K562 (cell line): Measurements from ENCODE around the gene PRPSAP1. TPM values are rescaled to one million over a fixed set of nuclear protein-coding genes. Genes with fewer than 3 reads are reported as not detected.
A peak's percentile ranks its signal among the peaks of the same experiment; 100 is the strongest.

ENCODE experiments used
- DLX4 ChIP-seq: fragments of 250-450 bp; sonication (Bioruptor Pico); IDR thresholded peaks from 2 replicates; pipeline ENCODE4 v1.6.1; 2021; ENCODE audit warnings: mild to moderate bottlenecking
- EHMT2 ChIP-seq: fragments of 450-650 bp; IDR thresholded peaks from 2 replicates; pipeline ENCODE4 v1.6.1; 2018; ENCODE audit warnings: antibody characterized with exemption
- FIP1L1 ChIP-seq: fragments of 200-400 bp; formaldehyde crosslinking; IDR thresholded peaks from 2 replicates; pipeline ENCODE4 v1.6.1; 2018; ENCODE audit warnings: mild to moderate bottlenecking, low read depth, low read length; ENCODE audit not compliant: poor library complexity, severe bottlenecking
- FUS ChIP-seq: fragments of 200-400 bp; formaldehyde crosslinking; optimal IDR thresholded peaks from 2 replicates; pipeline ENCODE3; 2017; ENCODE audit warnings: low read depth, low read length
- HDGF ChIP-seq: fragments of 450-650 bp; IDR thresholded peaks from 2 replicates; pipeline ENCODE4 v1.6.1; 2016
- KDM2B ChIP-seq: fragments of 250-450 bp; sonication (Bioruptor Pico); IDR thresholded peaks from 2 replicates; pipeline ENCODE4 v1.8.0; 2021; ENCODE audit warnings: mild to moderate bottlenecking, moderate library complexity
- MCM3 ChIP-seq: fragments of 450-650 bp; IDR thresholded peaks from 2 replicates; pipeline ENCODE4 v1.6.1; 2016
- NCOA1 ChIP-seq: fragments of 450-650 bp; IDR thresholded peaks from 2 replicates; pipeline ENCODE4 v1.6.1; 2016; ENCODE audit warnings: low read depth
- NR1H2 ChIP-seq: sonication (generic); formaldehyde crosslinking; IDR thresholded peaks from 2 replicates; pipeline ENCODE4 v1.4.0; 2020; ENCODE audit warnings: mild to moderate bottlenecking, missing genetic modification reagents
- NR4A1 ChIP-seq, 2 experiments: fragments of 250-450 bp in 1 of 2; fragments of 450-650 bp in 1 of 2; sonication (Bioruptor Pico) in 1 of 2; IDR thresholded peaks; 2 replicates each; pipeline versions ENCODE4 v1.4.0 to v1.6.1; 2016 to 2020; ENCODE audit warnings: mild to moderate bottlenecking in 2 of 2, missing compliant biosample characterization in 1 of 2, missing genetic modification characterization in 1 of 2, moderate library complexity in 1 of 2
- PCBP1 ChIP-seq: fragments of 200-400 bp; formaldehyde crosslinking; IDR thresholded peaks from 2 replicates; pipeline ENCODE4 v1.6.1; 2018; ENCODE audit warnings: mild to moderate bottlenecking, low read depth, low read length; ENCODE audit not compliant: poor library complexity, severe bottlenecking
- RBFOX2 ChIP-seq: fragments of 200-400 bp; formaldehyde crosslinking; IDR thresholded peaks from 2 replicates; pipeline ENCODE4 v1.6.1; 2017; ENCODE audit warnings: low read depth, mild to moderate bottlenecking, low read length, moderate library complexity
- RBM22 ChIP-seq: fragments of 200-400 bp; formaldehyde crosslinking; IDR thresholded peaks from 2 replicates; pipeline ENCODE4 v1.6.1; 2018; ENCODE audit warnings: low read length, low read depth; ENCODE audit not compliant: poor library complexity, severe bottlenecking
- SIN3B ChIP-seq: fragments of 450-650 bp; IDR thresholded peaks from 2 replicates; pipeline ENCODE4 v1.6.1; 2017; ENCODE audit warnings: low read depth, mild to moderate bottlenecking, moderate library complexity
- ZNF140 ChIP-seq: fragments of 250-450 bp; sonication (Bioruptor Pico); IDR thresholded peaks from 2 replicates; pipeline ENCODE4 v1.8.0; 2021; ENCODE audit warnings: moderate library complexity, mild to moderate bottlenecking, inconsistent platforms
- ZNF174 ChIP-seq: fragments of 250-450 bp; sonication (Bioruptor Pico); IDR thresholded peaks from 2 replicates; pipeline ENCODE4 v1.4.0; 2020; ENCODE audit warnings: mild to moderate bottlenecking
- ZNF780A ChIP-seq: fragments of 250-450 bp; sonication (Bioruptor Pico); IDR thresholded peaks from 2 replicates; pipeline ENCODE4 v1.5.0; 2021; ENCODE audit warnings: mild to moderate bottlenecking
- ZNF785 ChIP-seq: fragments of 250-450 bp; sonication (Bioruptor Pico); IDR thresholded peaks from 2 replicates; pipeline ENCODE4 v1.4.0; 2020; ENCODE audit warnings: mild to moderate bottlenecking
- polyA plus RNA-seq, 8 experiments: library from polyadenylated mRNA; depleted of rRNA in 4 of 8; stranded (reverse) in 5 of 8; unstranded in 3 of 8; fragments of >200 nt; fragmentation: Nextera tagmentation in 2 of 8; fragmentation: Illumina TruSeq in 1 of 8; extraction: Ambion mirVana in 2 of 8; extraction: Trizol in 1 of 8; gene quantifications; 2 replicates each; pipeline versions ENCODE4 v1.2.1 to v1.2.3, GENCODE V29; 2011 to 2014; ENCODE audit warnings: inconsistent platforms in 1 of 8, missing spikeins in 1 of 8
- total RNA-seq, 7 experiments: library from RNA; depleted of rRNA in 6 of 7; stranded (reverse); fragments of >200 nt in 6 of 7; fragmentation: Illumina TruSeq in 2 of 7; extraction: Trizol in 2 of 7; gene quantifications; 2 replicates each; pipeline versions ENCODE4 v1.2.1 to v1.2.3, GENCODE V29; 2011 to 2021; ENCODE audit warnings: low replicate concordance in 1 of 7
- TF ChIP-seq, protein P1 (sequence below): fragments of 450-650 bp; formaldehyde crosslinking; IDR thresholded peaks from 2 replicates; pipeline ENCODE4 v1.4.0; 2022; ENCODE audit warnings: missing genetic modification characterization
- TF ChIP-seq, protein P2 (sequence below): fragments of 450-650 bp; conservative IDR thresholded peaks from 2 replicates; pipeline ENCODE4 v1.6.1; 2016; ENCODE audit warnings: missing genetic modification characterization, low read depth, mild to moderate bottlenecking, control low read depth, missing compliant biosample characterization
- TF ChIP-seq, protein P3 (sequence below): fragments of 250-450 bp; sonication (Bioruptor Pico); IDR thresholded peaks from 2 replicates; pipeline ENCODE4 v1.4.0; 2020

PRPSAP1 gene
- total and polyA plus RNA-seq, 9 of the 15 experiments (the other 6 are each of a cell fraction or from before 2014, with no cell fraction given) = 21.9 to 77.1 (median 40.8) TPM

DNA sequence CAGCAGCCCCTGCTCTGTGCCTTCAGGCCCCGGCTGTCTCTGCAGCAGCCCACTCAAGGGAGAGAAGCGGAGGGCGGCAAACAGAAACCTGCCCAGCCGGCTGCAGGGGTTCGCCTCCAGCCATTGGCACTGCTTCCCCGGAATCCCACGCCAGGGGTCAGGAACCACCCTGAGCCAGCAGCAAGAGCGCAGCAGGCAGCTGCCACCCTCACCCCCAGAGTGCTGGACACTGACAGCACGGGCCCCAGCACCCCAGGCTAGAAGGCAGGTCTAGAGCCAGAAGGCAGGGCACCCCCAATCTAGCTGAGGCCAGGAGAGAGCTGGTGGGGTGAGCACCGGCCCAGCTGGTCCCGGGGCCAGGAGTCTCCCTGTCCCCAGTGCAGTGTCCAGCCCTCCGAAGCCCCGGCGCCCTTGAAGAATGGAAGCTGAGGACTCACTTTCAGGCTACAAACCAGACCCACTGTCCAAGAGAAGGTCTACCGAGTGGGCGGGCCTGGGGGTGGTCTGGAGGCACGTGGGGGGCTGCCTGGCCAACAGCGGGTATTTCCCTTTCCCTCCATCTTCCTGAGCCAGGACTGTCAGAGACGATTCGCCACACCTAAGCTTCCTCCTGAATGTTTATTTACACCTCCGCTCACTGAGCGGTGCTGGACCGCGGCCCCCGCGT lies 80.1 kb downstream of the PRPSAP1 start (continued):
- TF ChIP-seq ZNF174 (CRISPR knock-in tag) = no peak
- TF ChIP-seq ZNF780A (CRISPR knock-in tag) = no peak
- no peak for TF ChIP-seq DLX4
- peak; percentile 39 for TF ChIP-seq PCBP1
- TF ChIP-seq ZNF785 (CRISPR knock-in tag) = no peak
- TF ChIP-seq, protein P1, sequence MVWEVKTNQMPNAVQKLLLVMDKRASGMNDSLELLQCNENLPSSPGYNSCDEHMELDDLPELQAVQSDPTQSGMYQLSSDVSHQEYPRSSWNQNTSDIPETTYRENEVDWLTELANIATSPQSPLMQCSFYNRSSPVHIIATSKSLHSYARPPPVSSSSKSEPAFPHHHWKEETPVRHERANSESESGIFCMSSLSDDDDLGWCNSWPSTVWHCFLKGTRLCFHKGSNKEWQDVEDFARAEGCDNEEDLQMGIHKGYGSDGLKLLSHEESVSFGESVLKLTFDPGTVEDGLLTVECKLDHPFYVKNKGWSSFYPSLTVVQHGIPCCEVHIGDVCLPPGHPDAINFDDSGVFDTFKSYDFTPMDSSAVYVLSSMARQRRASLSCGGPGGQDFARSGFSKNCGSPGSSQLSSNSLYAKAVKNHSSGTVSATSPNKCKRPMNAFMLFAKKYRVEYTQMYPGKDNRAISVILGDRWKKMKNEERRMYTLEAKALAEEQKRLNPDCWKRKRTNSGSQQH (CRISPR knock-in tag) = no peak
- TF ChIP-seq NCOA1 = no peak
- TF ChIP-seq HDGF = no peak
- TF ChIP-seq, protein P2, sequence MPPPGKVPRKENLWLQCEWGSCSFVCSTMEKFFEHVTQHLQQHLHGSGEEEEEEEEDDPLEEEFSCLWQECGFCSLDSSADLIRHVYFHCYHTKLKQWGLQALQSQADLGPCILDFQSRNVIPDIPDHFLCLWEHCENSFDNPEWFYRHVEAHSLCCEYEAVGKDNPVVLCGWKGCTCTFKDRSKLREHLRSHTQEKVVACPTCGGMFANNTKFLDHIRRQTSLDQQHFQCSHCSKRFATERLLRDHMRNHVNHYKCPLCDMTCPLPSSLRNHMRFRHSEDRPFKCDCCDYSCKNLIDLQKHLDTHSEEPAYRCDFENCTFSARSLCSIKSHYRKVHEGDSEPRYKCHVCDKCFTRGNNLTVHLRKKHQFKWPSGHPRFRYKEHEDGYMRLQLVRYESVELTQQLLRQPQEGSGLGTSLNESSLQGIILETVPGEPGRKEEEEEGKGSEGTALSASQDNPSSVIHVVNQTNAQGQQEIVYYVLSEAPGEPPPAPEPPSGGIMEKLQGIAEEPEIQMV (tag) = no peak
- TF ChIP-seq FIP1L1 = peak; percentile 78
- TF ChIP-seq FUS = no peak
- TF ChIP-seq NR4A1 (CRISPR knock-in tag; IDR thresholded peaks at IDR 0.05) = no peak
- no peak for TF ChIP-seq NR4A1 (tag; IDR thresholded peaks at IDR 0.05)
- TF ChIP-seq MCM3 = no peak
- no peak for TF ChIP-seq NR1H2 (CRISPR knock-in tag)
- no peak for TF ChIP-seq KDM2B (CRISPR knock-in tag)
- no peak for TF ChIP-seq EHMT2
- TF ChIP-seq RBM22 = peak; percentile 92
- TF ChIP-seq SIN3B = no peak
- TF ChIP-seq RBFOX2 = peak; percentile 61
- no peak for TF ChIP-seq ZNF140 (CRISPR knock-in tag)
- TF ChIP-seq, protein P3, sequence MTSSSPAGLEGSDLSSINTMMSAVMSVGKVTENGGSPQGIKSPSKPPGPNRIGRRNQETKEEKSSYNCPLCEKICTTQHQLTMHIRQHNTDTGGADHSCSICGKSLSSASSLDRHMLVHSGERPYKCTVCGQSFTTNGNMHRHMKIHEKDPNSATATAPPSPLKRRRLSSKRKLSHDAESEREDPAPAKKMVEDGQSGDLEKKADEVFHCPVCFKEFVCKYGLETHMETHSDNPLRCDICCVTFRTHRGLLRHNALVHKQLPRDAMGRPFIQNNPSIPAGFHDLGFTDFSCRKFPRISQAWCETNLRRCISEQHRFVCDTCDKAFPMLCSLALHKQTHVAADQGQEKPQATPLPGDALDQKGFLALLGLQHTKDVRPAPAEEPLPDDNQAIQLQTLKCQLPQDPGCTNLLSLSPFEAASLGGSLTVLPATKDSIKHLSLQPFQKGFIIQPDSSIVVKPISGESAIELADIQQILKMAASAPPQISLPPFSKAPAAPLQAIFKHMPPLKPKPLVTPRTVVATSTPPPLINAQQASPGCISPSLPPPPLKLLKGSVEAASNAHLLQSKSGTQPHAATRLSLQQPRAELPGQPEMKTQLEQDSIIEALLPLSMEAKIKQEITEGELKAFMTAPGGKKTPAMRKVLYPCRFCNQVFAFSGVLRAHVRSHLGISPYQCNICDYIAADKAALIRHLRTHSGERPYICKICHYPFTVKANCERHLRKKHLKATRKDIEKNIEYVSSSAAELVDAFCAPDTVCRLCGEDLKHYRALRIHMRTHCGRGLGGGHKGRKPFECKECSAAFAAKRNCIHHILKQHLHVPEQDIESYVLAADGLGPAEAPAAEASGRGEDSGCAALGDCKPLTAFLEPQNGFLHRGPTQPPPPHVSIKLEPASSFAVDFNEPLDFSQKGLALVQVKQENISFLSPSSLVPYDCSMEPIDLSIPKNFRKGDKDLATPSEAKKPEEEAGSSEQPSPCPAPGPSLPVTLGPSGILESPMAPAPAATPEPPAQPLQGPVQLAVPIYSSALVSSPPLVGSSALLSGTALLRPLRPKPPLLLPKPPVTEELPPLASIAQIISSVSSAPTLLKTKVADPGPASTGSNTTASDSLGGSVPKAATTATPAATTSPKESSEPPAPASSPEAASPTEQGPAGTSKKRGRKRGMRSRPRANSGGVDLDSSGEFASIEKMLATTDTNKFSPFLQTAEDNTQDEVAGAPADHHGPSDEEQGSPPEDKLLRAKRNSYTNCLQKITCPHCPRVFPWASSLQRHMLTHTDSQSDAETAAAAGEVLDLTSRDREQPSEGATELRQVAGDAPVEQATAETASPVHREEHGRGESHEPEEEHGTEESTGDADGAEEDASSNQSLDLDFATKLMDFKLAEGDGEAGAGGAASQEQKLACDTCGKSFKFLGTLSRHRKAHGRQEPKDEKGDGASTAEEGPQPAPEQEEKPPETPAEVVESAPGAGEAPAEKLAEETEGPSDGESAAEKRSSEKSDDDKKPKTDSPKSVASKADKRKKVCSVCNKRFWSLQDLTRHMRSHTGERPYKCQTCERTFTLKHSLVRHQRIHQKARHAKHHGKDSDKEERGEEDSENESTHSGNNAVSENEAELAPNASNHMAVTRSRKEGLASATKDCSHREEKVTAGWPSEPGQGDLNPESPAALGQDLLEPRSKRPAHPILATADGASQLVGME = no peak
